HG02973 (cell line): ENCODE results near the gene ALG10.
"Not testable (repeated sequence)": the region's sequence is repeated elsewhere in the genome, so short reads cannot be mapped to it uniquely, and the experiment has no call there.

Source experiments
- ATAC-seq: cut with Tn5 transposase; IDR thresholded peaks from one replicate; pipeline ENCODE4 v1.9.1; 2021; ENCODE audit warnings: moderate library complexity; ENCODE audit not compliant: unreplicated experiment

ALG10 gene, protein sequence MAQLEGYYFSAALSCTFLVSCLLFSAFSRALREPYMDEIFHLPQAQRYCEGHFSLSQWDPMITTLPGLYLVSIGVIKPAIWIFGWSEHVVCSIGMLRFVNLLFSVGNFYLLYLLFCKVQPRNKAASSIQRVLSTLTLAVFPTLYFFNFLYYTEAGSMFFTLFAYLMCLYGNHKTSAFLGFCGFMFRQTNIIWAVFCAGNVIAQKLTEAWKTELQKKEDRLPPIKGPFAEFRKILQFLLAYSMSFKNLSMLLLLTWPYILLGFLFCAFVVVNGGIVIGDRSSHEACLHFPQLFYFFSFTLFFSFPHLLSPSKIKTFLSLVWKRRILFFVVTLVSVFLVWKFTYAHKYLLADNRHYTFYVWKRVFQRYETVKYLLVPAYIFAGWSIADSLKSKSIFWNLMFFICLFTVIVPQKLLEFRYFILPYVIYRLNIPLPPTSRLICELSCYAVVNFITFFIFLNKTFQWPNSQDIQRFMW

DNA sequence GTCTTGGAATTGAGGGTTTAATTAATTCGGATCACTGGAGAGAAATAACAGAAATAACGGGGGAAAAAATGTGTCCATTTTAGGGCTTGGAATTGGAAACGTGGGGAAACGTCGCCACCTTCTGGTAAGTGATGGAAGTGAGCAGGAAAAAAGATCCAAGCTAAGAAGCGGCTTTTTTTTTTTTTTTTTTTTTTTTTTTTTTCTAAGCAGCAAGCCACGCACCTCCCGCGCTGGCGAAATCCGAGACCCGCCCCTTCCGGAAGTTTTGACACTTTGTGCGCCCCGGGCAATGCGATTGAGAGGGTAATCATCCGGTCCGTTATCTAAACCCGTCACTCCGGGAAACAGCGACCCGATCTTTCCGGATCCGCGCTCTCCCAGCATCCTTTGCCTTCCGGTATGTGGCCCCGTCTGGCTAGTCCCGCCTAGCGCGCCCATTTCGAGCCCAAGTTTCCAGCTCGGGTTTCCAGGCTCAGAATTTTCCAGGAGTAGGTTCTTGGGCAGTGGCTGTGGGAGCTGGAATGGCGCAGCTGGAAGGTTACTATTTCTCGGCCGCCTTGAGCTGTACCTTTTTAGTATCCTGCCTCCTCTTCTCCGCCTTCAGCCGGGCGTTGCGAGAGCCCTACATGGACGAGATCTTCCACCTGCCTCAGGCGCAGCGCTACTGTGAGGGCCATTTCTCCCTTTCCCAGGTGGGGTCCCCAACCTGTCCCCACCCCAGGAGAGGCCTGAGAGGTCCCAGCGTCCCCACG, at the start of gene ALG10:
TSS of gene ALG10 (plus strand) at position 418 of the 752 bp plus-strand sequence. CDS start at position 522, 104 bp downstream.
- ATAC-seq, result peak; percentile 99

DNA sequence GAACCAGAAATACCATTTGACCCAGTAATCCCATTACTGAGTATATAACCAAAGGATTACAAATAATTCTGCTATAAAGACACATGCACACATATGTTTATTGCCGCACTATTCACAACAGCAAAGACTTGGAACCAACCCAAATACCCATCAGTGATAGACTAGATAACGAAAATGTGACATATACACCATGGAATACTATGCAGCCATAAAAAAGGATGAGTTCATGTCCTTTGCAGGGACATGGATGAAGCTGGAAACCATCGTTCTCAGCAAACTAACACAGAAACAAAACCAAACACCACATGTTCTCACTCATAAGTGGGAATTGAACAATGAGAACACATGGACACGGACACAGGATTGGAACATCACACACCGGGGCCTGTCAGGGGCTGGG, 49.4 kb upstream of the ALG10 start:
- not testable (repeated sequence) for ATAC-seq

DNA sequence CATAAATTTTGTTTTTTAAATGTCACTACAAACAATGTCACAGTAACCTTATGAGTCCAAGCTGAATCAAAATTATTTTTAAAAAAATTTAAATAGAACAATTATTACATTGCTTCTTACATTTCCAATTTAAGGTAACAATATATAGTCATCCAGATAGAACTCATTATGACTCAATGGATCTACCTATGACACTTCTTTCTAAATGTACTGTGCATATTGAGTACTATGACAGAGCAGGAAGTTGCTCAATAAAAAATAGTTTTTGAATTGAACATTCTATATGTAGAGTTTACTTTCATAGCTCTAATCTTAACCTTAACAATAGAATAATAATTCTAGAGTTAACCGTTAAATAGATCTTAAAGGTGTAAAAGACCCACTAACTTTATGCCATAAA, 44.4 kb upstream of the ALG10 start:
- no peak for ATAC-seq

DNA sequence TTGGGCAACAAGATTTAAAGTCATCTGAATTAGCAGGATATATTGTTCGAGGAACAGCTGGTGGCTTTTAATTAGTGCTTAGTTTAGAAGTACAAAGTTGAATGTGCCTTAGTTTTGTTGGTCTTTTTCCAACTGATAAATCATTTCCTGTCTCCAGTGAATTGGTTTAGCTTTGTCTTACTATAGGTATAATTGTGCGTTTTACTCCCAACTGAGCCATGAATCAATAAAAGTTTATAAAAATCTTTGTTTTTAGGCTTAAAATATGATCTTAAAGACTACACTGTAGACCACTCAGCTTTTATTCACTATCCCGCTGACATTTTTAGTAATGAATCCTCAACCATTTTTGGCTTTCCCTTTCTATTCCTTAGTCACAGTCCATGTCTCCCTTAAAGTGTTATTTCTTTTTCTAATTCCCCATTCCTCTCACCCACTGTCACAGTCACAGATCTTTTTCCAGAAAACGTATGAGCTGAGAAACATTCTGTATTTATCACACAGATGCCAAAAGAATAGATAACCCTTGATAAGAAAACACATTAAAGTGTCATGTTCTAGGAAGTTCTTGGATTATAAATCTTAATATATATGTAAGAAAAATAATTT, 34.0 kb upstream of the ALG10 start:
- no peak for ATAC-seq

DNA sequence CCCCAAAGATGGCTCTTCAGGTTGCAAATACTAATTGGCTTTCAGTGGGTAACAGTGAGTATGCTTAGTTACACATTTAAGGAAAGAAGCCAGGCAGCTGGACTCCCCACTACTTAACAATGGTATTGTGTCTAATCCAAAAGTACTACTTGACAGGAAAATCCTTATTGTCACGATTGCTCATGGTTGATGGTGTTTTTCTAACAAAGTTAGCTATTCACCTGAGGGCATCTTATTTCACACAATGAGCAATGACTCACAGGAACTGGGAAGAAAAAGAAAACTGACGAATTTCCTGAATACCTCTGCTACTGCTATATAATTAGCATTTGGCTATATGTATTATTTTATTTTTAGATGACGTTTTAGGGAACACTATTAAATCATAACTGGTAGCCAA, 33.4 kb upstream of the ALG10 start:
- no peak for ATAC-seq

DNA sequence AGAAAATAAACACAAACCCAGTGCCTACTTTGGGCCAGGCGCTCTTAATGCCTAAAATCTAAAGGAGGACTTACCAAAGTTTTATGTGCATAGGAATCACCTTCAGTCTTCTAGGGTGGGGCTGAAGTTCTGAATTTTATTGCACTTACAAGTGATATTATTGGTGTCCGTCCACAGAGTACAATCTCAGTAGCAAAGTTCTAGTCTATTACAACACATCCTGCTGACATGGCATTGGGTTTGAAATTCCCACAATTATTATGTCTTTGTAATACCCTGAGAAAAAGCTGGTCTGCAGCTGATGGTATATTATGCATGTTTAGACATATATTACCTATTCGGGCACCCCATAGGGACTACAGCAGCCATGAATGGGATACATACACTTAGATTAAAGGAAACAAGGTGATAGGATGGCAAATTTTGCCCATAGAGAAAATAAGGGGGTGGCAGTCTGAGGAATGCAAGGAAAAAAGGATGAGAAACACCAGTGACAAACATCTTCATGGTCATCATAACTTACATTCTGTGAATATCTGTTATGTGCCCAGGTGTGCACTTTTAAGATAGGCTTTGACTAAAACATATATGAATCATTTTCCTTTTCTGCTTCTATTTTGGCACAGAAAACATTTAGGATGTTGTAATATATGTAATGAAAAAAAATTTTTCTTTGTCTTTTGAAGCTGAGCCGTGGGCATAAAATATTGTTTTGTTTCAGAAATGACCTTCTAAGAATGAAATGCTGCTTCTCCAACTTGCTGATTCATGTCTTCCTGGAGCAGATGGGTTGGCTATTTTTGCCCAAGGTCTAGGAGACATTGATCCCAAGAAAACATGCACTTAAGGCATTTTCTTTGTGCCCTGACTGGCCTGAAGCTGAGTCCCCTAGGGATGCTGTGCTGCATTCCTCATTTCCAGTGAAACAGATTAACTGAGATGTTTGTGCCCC, 27.2 kb upstream of the ALG10 start:
- ATAC-seq, result no peak

DNA sequence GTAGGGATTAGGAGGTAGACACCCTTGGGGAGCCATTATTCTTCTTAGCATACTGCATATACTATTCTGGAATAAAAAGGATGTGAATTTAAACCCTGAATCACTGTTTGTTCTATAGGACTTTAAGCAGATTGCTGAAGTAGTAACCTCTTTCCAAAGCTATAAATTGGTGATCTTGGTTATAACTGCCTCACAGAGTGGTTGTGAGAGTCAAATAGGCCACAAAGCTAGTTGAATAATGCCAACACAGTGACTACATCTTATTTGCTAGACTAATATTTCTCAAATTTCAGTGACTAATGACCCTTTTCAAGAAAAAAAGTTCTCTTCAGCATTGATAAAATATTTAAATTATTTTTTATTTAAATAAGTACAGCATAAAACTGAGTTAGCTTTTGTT, 13.5 kb upstream of the ALG10 start:
- ATAC-seq, result not testable (repeated sequence)

DNA sequence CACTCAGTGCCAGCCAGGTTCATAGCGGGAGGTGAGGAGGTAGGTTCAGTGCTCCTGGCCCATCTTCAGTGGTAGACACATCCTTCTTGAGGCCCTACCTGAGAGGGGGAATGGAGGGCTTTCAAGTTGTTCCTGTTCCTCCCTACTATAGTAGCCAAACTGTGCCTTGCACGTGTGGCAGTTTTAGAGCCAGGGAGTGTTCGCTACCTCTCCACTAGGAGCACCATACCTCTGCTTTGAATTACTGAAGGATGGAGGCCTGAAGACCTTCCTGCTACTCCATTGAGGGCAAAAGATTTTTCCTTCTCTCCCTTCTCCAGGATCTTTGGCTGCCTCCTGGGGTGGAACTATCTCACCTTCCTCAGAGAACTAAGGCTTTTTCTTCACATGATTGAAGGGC, 5.9 kb upstream of the ALG10 start:
- no peak for ATAC-seq

DNA sequence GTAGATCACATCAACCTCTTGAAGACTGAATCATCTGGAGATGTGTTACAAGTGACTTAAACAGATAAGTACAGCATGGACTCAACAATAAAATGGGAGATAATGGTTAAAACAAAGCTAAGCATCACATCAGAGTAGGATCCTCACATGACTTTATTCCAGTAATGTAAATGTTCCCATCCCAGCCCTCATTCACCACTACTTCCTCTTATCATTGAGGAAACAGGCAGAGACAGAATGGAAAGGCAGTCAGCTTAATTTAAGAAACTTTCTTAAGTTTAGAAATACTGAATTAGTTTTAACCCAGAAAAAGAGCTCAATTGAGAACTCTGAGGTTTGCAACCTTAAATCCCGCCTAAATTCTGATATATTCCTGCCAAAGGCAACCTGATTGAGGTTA, 1.2 kb upstream of the ALG10 start:
- no peak for ATAC-seq

DNA sequence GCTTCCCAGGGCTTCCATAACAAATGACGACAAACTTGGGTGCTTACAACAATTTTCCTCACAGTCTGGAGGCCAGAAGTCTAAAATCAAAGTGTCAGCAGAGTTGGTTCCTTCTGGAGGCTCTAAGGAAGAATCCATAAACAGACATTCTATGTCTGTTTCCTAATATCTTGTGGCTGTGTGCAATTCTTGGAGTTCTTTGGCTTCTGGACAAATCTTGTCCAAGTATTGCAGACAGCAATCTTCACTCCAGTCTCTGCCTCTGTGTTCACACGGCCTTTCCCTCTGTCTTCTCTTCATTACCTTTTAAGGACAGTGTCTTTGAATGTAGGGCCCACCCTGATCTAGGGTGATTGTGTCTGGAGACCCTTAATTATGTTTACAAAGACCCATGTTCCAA, 5.4 kb downstream of the ALG10 start:
- ATAC-seq, result not testable (repeated sequence)

DNA sequence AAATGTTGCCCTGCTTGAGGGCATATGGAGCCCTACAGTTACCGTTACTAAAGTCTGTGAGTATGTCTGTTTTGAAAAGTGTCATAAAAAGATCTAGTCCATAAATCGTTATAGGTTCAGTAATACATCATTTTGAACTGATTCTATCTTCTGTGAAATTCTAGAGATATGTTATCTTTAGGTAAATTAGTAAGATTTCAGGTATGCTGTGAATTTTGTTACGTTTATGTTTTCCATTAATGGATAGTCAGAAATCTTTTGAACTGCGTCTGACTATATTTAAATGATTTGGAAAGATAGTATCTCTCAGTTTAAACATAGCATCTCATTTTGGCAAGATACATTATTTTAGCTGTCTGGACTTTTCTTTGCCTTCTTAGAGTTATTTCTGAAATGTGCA, 8.3 kb downstream of the ALG10 start:
- no peak for ATAC-seq

DNA sequence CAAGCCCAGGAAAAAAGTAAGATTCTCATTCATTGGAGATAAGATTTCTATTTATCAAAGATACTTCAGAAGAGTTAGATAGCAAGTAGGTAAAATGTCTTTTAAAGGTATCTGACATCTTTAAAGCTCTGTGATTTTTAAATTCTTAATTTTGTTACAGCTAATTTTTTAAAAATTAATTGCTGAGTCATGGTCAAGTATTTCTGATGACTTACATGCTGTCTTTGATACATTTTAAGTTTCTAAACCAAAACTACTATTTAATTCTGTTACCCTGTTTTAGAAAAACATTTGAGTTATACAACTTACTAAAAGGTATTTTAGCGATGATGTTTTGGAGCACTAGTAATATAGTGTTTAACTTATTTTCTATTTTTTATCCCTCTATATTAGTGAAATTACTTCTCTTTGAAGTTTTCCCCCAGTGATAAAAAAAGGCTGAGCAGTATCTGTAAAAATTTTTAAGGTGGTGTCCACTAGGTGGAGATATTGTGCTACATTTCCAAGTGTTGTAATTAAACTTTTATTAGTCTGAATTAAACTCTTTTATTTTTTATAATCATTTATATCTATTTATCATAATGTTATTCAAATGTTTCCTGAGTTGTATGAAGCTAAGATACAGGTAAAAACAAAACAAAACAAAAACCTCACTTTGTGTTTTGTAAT, 11.5 kb downstream of the ALG10 start:
- ATAC-seq, result no peak

DNA sequence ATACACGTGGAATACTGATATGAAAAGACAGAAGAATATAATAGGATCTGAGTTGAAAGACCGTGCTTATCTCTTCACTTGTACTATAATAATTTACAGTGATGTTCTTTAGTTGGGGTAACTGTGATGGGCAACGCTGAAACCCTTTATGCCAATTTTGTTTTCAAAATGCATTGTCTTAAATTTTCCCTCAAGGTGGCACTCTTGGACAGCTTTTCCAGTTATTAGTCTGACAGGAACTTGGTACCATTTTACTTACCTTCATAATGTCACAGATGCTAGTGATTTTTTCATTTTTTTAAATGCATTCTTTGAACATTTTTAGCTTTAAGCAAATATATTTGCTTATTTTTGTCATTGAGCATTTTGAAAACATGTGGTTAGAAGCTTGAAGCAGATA, 16.1 kb downstream of the ALG10 start:
- ATAC-seq, result not testable (repeated sequence)

DNA sequence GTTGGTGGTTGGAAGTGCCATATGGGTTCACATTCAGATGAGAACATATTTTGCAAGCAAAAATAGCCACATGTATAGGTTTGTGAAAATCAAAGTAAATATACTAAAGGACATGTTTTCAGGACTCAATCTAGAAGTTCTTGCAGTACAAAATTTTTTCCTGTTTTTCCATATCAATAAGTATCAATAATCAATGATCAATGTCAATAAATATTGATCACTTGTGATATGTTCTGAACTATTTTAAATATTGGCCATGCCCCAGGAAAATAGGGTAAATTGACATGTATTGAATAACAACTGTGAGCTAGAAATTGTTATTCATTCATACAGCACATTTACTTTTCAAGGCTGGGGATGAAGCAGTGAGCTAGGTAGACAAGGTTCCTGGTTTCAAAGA, 24.3 kb downstream of the ALG10 start:
- no peak for ATAC-seq

DNA sequence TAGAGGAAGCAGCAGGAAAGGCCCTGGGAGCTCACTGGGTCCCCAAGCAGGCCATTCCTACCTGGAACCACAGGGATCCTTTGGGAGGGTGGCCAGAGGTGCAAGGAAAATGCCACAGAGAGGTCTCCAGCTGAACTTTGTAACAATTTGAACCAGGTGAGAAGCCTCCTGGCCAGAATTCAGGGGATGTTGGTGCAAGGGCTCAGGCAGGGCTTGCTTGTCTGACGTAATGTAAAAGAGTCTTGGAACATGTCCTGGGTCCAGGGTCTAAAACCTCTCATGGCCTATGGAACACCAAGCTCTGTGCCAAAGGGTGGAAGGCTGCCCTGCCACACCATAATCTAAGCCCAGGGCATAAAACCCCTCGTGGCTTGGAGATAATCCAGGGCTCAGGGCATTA, 25.6 kb downstream of the ALG10 start:
- not testable (repeated sequence) for ATAC-seq

DNA sequence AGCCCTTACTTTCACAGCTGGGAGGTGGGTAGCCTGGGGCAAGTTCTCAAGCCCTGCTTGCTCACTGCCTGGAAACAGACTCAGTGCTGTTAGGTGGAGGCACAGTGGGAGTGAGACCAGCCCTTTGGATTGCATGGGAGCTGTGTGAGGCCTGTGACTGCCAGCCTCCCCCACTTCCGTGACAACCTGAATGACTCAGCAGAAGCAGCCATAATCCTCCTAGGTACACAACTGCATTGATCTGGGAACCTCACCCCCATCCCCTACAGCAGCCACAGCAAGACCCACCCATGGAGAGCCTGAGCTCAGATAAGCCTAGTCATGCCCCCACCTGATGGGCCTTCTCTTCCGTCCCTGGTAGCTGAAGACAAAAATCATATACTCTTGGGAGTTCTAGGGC, 26.4 kb downstream of the ALG10 start:
- ATAC-seq, result no peak

DNA sequence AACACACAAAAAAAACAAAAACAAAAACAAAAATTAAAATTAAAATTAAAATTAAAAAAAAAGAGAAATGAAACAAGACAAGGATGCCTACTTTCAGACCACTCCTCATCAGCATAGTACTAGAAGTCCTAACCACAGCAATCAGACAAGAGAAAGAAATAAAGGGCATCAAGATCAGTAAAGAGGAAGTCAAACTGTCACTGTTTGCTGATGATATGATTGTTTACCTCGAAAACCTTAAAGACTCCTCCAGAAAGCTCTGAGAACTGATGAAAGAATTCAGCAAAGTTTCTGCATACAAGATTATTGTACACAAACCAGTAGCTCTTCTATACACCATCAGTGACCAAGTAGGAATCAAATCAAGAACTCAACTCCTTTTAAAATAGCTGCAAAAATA, 29.2 kb downstream of the ALG10 start:
- ATAC-seq, result no peak

DNA sequence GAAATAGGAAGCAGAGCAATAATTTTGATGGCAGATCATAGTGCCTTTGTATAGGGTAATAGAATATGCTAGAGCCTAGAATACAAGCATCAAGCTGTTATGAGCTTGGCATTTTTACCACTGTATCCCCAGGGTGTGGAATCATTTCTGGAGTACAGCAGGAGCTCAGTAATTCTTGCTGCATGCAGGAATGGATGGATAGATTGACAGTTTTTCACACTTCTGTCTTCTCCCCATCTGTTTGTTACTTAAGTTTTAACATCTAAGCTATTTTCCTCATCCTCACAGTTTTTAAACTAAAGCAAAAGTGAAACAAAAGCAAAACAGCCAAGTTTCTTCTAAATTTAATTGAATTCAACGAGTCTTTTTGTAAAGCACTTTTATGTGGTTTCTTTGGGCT, 32.6 kb downstream of the ALG10 start:
- ATAC-seq, result no peak
